Upper lobe of left lung (tissue), 4 donors: ENCODE results near the gene DPP9.

Experiments used
- CTCF ChIP-seq, 6 experiments: fragments of 450-650 bp in 4 of 6; fragments of 200-600 bp in 2 of 6; sonication (generic) in 2 of 6; IDR thresholded peaks; one replicate each; pipeline ENCODE4 v1.5.1; 2016 to 2019; ENCODE audit warnings: antibody characterized with exemption in 6 of 6
- POLR2A ChIP-seq, 4 donors: fragments of 450-650 bp; IDR thresholded peaks; one replicate each; pipeline ENCODE4 v1.5.1; 2016 to 2017; ENCODE audit warnings: antibody characterized with exemption in 4 of 4, mild to moderate bottlenecking in 2 of 4

- no peak for TF ChIP-seq CTCF (IDR thresholded peaks at IDR 0.05)
- no peak for TF ChIP-seq POLR2A (IDR thresholded peaks at IDR 0.05)
Measured at GRCh38 chr19:4717966-4718701, 5.5 kb downstream of the DPP9 start.
